Duodenal mucosa (tissue), 2 donors: ENCODE data around the gene ACTR3.
"Not testable (repeated sequence)": the region's sequence is repeated elsewhere in the genome, so short reads cannot be mapped to it uniquely, and the experiment has no call there.

ENCODE experiments used
- H3K27ac ChIP-seq: one replicate; pipeline ENCODE4 v1.7.0; 2013; ENCODE audit warnings: low read depth, low read length
- H3K27me3 ChIP-seq, 2 donors: one replicate each; pipeline ENCODE4 v1.7.0; 2013; ENCODE audit warnings: low read length in 2 of 2, control low read depth in 1 of 2; ENCODE audit not compliant: insufficient read depth in 2 of 2, control insufficient read depth in 1 of 2
- H3K36me3 ChIP-seq, 2 donors: one replicate each; pipeline ENCODE4 v1.7.0; 2013; ENCODE audit warnings: low read length in 2 of 2, control low read depth in 1 of 2; ENCODE audit not compliant: insufficient read depth in 2 of 2, control insufficient read depth in 1 of 2
- H3K4me1 ChIP-seq, 2 donors: one replicate each; pipeline ENCODE4 v1.7.0; 2013; ENCODE audit warnings: low read length in 2 of 2, control low read depth in 1 of 2; ENCODE audit not compliant: insufficient read depth in 2 of 2, control insufficient read depth in 1 of 2
- H3K4me3 ChIP-seq, 2 donors: one replicate each; pipeline ENCODE4 v1.7.0; 2013; ENCODE audit warnings: low read length in 2 of 2, low read depth in 1 of 2
- H3K9ac ChIP-seq, 2 donors: one replicate each; pipeline ENCODE4 v1.7.0; 2013; ENCODE audit warnings: low read length in 2 of 2, low read depth in 1 of 2
- H3K9me3 ChIP-seq, 2 donors: one replicate each; pipeline ENCODE4 v1.7.0; 2013; ENCODE audit warnings: low read length in 2 of 2, control low read depth in 1 of 2; ENCODE audit not compliant: control insufficient read depth in 1 of 2

Gene ACTR3

GRCh38 chr2:113889471-113890252 lies at the start of gene ACTR3:
Gene ACTR3, plus strand, starts transcription at chr2:113890089. Its CDS starts 191 bp downstream, at chr2:113890280.
- no peaks in the 10 kb centered on the region for H3K36me3 ChIP-seq
- H3K27me3 ChIP-seq: no peaks in the 10 kb centered on the region
- peak within 1 kb of the TSS; percentile 90 to 92 for H3K4me3 ChIP-seq
- H3K9me3 ChIP-seq: no peaks in the 10 kb centered on the region
- H3K27ac ChIP-seq: peak within 1 kb of the TSS; percentile 99
- peaks cover 44 to 68% of the 10 kb centered on the region in 2 donors for H3K4me1 ChIP-seq
- H3K9ac ChIP-seq: peak within 1 kb of the TSS; percentile 90 to 95

- no peaks in the 10 kb centered on the region for H3K36me3 ChIP-seq
- no peak overlapping the region for H3K27ac ChIP-seq
- H3K4me3 ChIP-seq: no peak overlapping the region
- no peaks in the 10 kb centered on the region for H3K9me3 ChIP-seq
- H3K27me3 ChIP-seq: no peaks in the 10 kb centered on the region
- no peaks in the 10 kb centered on the region for H3K4me1 ChIP-seq
- no peak overlapping the region for H3K9ac ChIP-seq
These were observed 49.4 kb upstream of the ACTR3 start for GRCh38 chr2:113840518-113840917.

- no peak overlapping the region for H3K27ac ChIP-seq
- no peak overlapping the region for H3K9ac ChIP-seq
- H3K27me3 ChIP-seq: no peaks in the 10 kb centered on the region
- H3K9me3 ChIP-seq: no peaks in the 10 kb centered on the region
- no peaks in the 10 kb centered on the region for H3K4me1 ChIP-seq
- H3K4me3 ChIP-seq: no peak overlapping the region
- no peaks in the 10 kb centered on the region for H3K36me3 ChIP-seq
These were observed 46.8 kb upstream of the ACTR3 start for GRCh38 chr2:113842919-113843736.

- not testable (repeated sequence) for H3K27me3 ChIP-seq, H3K9me3 ChIP-seq, H3K9ac ChIP-seq, H3K36me3 ChIP-seq, H3K4me1 ChIP-seq, H3K4me3 ChIP-seq, H3K27ac ChIP-seq
These were observed 46.2 kb upstream of the ACTR3 start for GRCh38 chr2:113843737-113844050.

DNA sequence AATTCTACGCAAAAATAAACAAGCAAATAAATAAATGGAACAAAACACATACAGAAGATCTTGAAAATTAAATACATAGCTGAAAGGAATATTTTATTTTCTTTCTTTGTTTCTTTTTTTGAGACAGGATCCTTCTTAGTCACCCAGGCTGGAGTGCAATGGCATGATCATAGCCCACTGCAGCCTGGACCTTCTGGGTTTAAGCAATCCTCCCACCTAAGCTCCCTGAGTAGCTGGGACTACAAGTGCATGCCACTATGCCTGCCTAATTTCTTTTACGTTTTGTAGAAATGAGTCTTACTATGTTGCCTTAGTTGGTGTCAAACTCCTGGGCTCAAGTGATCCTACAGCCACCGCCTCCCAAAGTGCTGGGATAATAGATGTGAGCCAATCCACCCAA lies 44.6 kb upstream of the ACTR3 start:
- Histone ChIP-seq H3K9ac (no peak overlapping the region), H3K36me3 (no peaks in the 10 kb centered on the region), H3K4me1 (no peaks in the 10 kb centered on the region), H3K9me3 (no peaks in the 10 kb centered on the region), H3K27ac (no peak overlapping the region), H3K4me3 (no peak overlapping the region), H3K27me3 (no peaks in the 10 kb centered on the region)

DNA sequence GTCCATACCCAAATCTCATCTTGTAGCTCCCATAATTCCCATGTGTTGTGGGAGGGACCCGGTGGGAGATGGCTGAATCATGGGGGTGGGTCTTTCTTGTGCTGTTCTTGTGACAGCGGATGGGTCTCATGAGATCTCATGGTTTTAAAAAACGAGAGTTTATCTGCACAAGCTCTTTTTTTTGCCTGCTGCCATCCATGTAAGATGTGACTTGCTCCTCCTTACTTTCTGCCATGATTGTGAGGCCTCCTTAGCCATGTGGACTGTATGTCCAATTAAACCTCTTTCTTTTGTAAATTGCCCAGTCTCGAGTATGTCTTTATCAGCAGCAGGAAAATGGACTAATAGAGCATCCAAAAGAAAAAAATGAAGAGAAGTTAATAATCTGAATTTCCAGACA lies 44.1 kb upstream of the ACTR3 start:
- not testable (repeated sequence) for H3K9ac ChIP-seq, H3K9me3 ChIP-seq, H3K4me1 ChIP-seq, H3K4me3 ChIP-seq, H3K27ac ChIP-seq, H3K27me3 ChIP-seq, H3K36me3 ChIP-seq

- no peaks in the 10 kb centered on the region for H3K9me3 ChIP-seq
- H3K27ac ChIP-seq: no peak overlapping the region
- no peaks in the 10 kb centered on the region for H3K27me3 ChIP-seq
- no peaks in the 10 kb centered on the region for H3K4me1 ChIP-seq
- H3K9ac ChIP-seq: no peak overlapping the region
- H3K4me3 ChIP-seq: no peak overlapping the region
- H3K36me3 ChIP-seq: no peaks in the 10 kb centered on the region
These were observed 43.5 kb upstream of the ACTR3 start for GRCh38 chr2:113846429-113846828.

- Histone ChIP-seq H3K27ac (no peak overlapping the region), H3K27me3 (no peaks in the 10 kb centered on the region), H3K36me3 (no peaks in the 10 kb centered on the region), H3K9me3 (no peaks in the 10 kb centered on the region), H3K4me3 (no peak overlapping the region), H3K9ac (no peak overlapping the region), H3K4me1 (no peaks in the 10 kb centered on the region)
These were observed 42.7 kb upstream of the ACTR3 start for GRCh38 chr2:113847144-113847543.

DNA sequence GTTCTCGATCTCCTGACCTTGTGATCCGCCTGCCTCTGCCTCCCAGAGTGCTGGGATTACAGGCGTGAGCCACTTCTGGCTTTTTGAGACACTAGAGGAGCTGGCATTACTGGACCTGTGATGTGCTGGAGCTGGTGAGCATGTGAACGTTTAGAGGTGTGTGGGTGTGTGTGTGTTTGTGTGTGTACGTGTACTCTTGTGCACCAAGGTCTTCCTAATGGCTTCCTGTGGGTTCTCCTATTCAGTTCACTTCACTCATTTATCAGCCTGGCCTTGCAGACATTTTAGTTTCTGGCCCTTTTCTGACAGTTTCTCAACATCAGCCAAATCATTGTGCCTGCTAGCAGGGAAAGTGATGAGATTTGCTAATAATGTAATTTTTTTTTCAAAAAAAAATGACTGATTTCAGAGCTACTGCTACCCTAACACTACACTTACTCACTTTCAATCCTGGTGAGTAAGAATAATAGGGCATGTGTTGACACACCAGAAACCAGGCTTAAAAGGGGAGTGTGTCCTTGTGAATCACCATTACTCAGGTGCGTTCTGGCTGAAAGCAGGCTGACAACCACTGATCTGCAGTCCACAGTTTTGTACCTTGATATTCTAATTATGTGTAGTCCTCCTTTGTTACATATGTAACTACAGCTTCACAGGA lies 41.0 kb upstream of the ACTR3 start:
- Histone ChIP-seq H3K27me3 (no peaks in the 10 kb centered on the region), H3K27ac (no peak overlapping the region), H3K36me3 (no peaks in the 10 kb centered on the region)

DNA sequence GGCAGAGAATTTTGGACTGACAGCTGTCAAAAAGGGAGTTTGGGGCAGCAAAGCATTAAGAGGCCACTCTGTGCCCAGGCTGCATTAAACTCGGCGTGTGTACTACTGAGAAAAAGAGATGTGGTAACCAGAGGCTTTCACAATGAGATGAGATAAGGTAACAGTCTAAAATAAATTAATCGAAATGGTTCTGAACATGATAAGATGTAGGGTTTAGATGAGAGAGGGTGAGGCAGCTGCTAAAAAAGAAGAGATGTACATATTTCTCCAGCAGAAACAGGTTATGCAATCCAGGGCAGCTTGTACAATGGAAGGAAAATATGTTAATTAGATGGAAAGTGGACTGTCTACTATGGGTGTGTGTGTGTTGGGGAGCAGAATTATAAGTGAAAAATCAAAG lies 39.2 kb upstream of the ACTR3 start:
- no peak overlapping the region for H3K9ac ChIP-seq
- H3K4me3 ChIP-seq: no peak overlapping the region
- peak overlapping the region; percentile 30 for H3K27ac ChIP-seq
- no peaks in the 10 kb centered on the region for H3K9me3 ChIP-seq
- no peaks in the 10 kb centered on the region for H3K27me3 ChIP-seq
- no peaks in the 10 kb centered on the region for H3K36me3 ChIP-seq
- peaks cover 0 to 7% of the 10 kb centered on the region in 2 donors for H3K4me1 ChIP-seq

More for the DNA sequence above, 41.0 kb upstream of the ACTR3 start:
- H3K9me3 ChIP-seq: no peaks in the 10 kb centered on the region
- H3K9ac ChIP-seq: no peak overlapping the region
- peaks cover 0 to 7% of the 10 kb centered on the region in 2 donors for H3K4me1 ChIP-seq
- no peak overlapping the region for H3K4me3 ChIP-seq
